ENCODE data around the gene MAP4K4.

The MAP4K4 gene

GRCh38 chr2:101833890-101834523 lies 136.5 kb downstream of the MAP4K4 start:
- DNase-seq (ENCODE audit: low read depth in 3 of 3), result no peak

DNA sequence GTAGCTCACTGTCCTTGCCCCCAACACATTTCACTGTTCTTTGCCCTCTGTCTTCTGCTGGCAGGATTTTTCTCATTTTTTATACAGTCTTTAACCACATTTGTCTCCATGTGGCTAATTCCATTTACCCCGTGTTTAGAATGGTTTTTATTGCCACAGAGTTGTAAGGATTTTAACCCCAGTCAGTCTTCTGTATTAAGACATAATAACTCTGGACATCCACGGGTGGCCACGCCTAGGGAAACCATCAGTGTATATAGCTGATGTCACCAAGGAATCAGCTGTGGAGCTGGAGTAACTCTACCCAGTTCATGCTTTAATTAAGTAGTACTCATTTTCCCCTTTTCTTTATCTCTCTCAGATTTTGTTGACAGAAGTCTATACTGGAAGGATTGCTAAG lies 139.8 kb downstream of the MAP4K4 start:
- no peak for DNase-seq (ENCODE audit: low read depth in 3 of 3)

DNA sequence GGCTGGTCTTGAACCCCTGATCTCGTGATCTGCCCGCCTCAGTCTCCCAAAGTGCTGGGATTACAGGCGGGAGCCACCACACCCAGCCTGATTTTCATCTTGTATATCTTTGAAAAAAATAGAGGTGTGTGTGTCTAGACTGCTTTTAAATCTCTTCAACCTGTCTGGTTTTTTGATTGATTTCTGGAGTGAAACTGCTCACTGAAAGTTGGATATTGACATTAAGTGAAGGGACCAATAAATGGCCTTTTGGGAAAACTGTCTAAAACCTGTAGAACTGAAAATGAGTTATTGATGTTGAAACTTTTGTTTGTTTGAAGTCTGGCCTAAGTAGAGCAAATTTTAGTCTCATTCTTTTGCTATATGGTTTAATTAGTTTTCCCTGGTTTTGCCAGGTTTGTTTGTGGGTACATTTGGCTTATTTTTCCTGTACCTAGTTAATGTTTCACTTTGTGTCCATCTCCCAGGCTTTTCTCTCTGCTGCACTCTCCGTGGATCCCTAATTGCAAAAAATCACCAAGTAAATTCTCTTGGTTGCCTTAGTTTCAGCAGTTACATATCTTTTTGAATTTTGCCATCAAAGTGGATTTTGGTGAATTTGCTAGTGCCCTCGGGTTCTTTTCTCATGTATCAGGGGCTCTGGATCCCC lies 144.3 kb downstream of the MAP4K4 start:
- DNase-seq (ENCODE audit: low read depth in 3 of 3), result no peak

GRCh38 chr2:101842471-101842870 lies 145.0 kb downstream of the MAP4K4 start:
- DNase-seq (ENCODE audit: low read depth in 3 of 3), result no peak

DNA sequence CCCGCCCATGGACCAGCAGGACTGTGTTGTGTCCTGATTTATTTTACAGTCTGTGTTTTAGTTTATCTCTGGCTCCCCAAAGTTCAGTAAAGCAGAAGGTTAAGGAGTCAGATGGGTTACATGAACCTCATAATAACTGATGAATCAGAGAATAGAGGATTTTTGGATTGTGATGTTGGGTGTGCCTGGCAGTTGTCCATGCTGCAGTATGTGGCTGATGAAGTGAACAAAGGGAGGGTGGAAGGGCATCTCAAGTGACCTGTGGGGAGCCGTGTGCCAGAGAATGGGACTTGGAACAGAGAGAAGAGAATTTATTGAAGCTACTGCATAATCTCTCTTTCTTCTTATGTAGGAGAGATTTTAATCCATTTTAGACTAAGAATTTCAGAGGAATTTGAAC lies 145.5 kb downstream of the MAP4K4 start:
- DNase-seq (ENCODE audit: low read depth in 3 of 3), result no peak

- DNase-seq (ENCODE audit: low read depth in 3 of 3), result no peak
Measured at GRCh38 chr2:101843471-101843870, 146.0 kb downstream of the MAP4K4 start.

DNA sequence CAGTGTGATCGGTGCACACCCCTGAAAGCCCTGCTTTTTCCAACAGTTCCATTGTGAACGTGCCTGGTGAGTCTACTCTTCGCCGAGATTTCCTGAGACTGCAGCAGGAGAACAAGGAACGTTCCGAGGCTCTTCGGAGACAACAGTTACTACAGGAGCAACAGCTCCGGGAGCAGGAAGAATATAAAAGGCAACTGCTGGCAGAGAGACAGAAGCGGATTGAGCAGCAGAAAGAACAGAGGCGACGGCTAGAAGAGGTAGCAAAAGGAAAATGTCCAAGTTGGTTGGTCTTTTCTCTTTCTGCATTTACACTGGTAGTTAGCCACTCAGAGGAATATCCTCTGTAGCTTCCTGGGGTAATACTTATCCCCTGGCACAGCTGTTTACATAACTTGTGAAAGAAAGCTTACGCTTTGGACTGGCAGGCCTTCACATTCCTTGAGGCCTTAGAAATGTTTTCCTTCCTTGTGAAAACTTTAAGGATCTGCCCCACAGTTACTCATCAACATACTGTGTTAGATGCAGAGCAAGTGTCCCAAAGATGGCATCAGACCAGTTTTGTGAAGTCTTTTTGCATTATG lies 146.6 kb downstream of the MAP4K4 start:
- no peak for DNase-seq (ENCODE audit: low read depth in 3 of 3)

- no peak for DNase-seq (ENCODE audit: low read depth in 3 of 3)
Measured at GRCh38 chr2:101846973-101847372, 149.5 kb downstream of the MAP4K4 start.

DNA sequence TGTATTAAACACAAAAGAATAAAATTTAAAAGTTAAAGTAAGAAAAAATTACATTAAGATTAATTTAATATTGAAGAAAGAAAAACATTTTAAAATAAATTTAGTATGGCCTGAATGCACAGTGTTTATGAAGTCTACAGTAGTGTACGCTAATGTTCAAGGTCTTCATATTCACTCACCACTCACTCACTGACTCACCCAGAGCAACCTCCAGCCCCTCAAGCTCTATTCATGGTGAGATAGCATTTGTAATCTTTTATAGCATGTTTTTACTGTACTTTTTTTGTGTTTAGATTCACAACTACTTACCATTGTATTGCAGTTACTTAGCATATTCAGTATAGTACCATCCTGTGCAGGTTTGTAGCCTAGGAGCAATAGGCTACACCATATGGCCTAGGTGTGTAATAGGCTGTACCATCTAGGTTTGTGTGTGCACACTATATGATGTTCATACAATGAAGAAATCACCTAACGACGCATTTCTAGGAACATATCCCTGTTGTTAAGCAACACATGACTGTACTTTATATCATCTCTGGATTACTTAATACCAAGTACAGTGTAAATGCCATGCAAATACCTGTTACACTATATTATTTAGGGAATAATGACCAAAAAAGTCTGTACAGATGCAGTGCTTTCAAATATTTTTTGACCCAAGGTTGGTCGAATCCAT lies 150.3 kb downstream of the MAP4K4 start:
- no peak for DNase-seq (ENCODE audit: low read depth in 3 of 3)

GRCh38 chr2:101848769-101849410 lies 151.4 kb downstream of the MAP4K4 start:
- DNase-seq (ENCODE audit: low read depth in 3 of 3), result no peak

DNA sequence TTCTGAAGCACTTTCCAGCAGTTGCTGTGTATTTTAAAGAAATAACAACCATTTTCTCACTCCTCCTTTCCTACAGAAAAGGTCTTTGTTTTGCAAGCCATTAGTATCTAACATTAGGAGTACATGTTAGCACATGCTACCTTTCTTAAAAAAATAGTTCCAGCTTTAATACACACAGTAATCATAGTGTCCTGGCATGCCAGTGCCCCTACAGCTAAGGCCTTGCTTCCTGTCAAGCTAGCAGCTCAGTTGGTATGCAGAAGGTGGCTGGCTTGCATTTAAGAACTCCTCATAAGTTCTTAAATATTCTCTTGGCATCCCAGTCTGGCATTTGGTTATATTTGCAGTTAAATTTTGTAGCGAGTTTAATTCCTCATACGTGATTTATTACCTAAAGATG lies 152.9 kb downstream of the MAP4K4 start:
- DNase-seq (ENCODE audit: low read depth in 3 of 3), result no peak

- DNase-seq (ENCODE audit: low read depth in 3 of 3), result no peak
Measured at GRCh38 chr2:101850991-101851390, 153.5 kb downstream of the MAP4K4 start.

DNA sequence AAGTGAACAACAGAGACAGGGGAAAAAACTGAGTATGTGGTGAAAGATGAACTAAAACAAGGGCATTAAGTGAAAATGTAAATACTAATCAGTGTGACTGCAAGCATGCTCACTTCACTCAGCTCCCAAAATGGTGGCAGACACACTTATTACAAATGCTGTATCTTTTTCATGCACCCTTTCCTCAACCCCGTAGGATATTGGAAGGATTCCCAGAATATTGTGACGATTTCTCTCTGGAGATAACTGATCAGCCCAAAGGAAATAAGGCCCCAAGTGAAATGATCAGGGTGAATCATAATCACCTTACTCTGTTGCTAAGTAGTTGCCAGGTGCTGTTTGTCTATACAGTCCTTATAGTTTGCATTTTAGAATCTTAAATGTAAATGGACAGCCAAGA lies 155.3 kb downstream of the MAP4K4 start:
- no peak for DNase-seq (ENCODE audit: low read depth in 3 of 3)

- DNase-seq (ENCODE audit: low read depth in 3 of 3), result no peak
Measured at GRCh38 chr2:101854877-101855276, 157.4 kb downstream of the MAP4K4 start.

DNA sequence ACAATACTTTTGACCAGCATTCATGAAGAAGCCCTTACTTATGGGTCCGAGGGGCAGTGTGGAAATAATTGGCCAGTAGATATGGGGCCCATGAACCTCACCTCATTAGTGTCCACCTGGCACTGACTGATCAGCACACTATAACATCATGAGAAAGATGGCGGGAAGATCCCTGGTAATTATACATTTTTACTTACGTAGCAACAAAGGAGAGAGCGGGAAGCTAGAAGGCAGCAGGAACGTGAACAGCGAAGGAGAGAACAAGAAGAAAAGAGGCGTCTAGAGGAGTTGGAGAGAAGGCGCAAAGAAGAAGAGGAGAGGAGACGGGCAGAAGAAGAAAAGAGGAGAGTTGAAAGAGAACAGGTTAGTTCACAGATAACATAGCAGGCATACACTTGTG lies 158.3 kb downstream of the MAP4K4 start:
- DNase-seq (ENCODE audit: low read depth in 3 of 3), result no peak

DNA sequence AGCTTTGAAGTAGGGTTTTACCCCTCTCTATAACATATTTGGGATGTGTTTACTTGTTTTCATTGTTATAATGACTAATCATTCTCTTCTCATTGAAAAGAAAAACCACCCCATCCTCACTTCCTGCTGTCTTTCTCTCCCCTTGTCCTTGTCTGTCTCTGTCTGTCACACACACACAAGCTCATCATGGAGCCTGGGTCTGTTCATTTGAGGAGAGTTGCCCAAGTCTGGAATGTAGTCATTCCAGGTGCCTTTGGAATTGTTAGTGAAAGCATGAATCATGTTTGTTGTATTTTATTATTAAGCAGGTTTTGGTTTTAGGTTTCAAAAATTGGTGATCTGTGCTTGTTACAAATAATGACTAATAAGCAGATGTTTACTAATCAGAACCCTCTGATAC lies 160.7 kb downstream of the MAP4K4 start:
- no peak for DNase-seq (ENCODE audit: low read depth in 3 of 3)

GRCh38 chr2:101858910-101859309 lies 161.4 kb downstream of the MAP4K4 start:
- no peak for DNase-seq (ENCODE audit: low read depth in 3 of 3)

DNA sequence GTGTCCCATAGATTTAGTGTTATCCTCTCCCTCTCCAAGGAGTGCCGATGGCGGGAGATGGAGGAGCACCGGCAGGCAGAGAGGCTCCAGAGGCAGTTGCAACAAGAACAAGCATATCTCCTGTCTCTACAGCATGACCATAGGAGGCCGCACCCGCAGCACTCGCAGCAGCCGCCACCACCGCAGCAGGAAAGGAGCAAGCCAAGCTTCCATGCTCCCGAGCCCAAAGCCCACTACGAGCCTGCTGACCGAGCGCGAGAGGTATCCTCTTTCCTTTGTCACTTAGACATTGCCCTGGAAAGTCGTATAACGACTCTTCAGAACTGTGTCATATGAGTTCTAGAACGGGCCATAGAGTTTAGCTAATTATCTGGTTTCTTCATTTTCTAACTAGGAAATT lies 162.1 kb downstream of the MAP4K4 start:
- DNase-seq (ENCODE audit: low read depth in 3 of 3), result no peak

DNA sequence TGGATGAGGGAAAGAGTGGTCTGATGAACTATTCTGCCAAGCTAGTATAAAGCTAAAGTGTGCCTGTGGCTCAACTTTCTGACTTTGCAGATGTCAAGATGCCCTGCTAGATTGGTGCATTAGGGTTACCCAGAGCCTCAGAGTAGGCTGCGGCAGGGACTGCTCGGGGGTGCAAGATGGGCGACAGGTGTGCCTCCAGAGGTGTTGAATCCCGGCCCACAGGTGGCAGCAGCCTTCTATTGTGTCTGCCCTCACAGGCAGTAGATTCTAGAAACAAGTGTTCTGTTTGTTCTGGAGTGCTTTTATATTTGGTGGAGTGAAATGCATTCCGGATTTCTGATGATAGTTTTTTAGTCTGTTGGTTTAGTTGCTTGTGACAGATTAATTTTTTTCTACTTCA lies 162.7 kb downstream of the MAP4K4 start:
- no peak for DNase-seq (ENCODE audit: low read depth in 3 of 3)

- no peak for DNase-seq (ENCODE audit: low read depth in 3 of 3)
Measured at GRCh38 chr2:101860782-101861181, 163.3 kb downstream of the MAP4K4 start.

DNA sequence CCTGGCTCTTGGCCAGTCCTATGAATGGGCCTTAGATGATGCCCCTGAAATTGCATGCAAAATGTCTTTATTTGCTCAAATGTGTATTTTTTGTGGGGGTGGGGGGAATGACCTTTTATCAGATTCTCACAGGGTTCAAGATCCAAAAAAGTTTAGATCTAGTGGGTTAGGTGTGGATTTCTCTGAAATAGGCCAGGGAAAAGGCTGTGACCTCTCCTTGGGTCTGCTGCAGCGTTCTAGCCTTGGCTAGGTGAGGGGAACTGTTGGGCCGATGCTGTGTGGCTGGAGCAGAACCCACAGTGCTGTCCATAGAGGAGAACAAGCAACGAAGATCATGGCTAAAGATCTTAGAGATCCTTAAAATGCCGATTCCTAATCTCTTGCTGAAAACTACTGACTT lies 163.9 kb downstream of the MAP4K4 start:
- DNase-seq (ENCODE audit: low read depth in 3 of 3), result no peak

DNA sequence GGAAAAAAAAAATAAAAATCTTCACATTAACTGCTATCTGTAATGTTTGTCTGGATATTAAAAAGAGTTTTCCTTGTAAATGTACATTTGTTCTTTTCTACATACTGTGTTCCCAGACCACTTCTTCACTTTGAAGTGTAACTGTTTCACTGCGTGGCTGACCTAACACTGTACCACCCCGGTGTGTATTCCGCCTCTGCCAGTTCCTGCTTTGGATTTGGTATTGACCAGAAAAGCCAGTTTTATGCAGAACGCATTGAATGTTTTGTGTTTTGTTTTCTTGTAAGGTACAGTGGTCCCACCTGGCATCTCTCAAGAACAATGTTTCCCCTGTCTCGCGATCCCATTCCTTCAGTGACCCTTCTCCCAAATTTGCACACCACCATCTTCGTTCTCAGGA lies 166.0 kb downstream of the MAP4K4 start:
- no peak for DNase-seq (ENCODE audit: low read depth in 3 of 3)

Measured in stimulated activated CD4-positive, alpha-beta T cell treated with anti-CD3 and anti-CD28 coated beads, TNF-alpha, amount 100 ng/mL, for 4 hours (primary cell).